PC-3 (cell line): ENCODE data around the gene NBPF14. TPM values are rescaled to one million over a fixed set of nuclear protein-coding genes. Genes with fewer than 3 reads are reported as not detected.
"Not testable (repeated sequence)": the region's sequence is repeated elsewhere in the genome, so short reads cannot be mapped to it uniquely, and the experiment has no call there.

ENCODE experiments used
- ATAC-seq: fragments of 200-7000 bp; cut with Tn5 transposase; 2 replicates; pipeline ENCODE4 v1.9.1; 2020; ENCODE audit warnings: mild to moderate bottlenecking, moderate library complexity
- BruUV-seq: library from RNA; stranded (reverse); fragments of 400-500 nt; replicated peaks from 2 replicates; lab custom pipeline; 2021; lab: Mats Ljungman, UMichigan
- CTCF ChIA-PET: fragments of 300-600 bp; sonication (Branson Sonifier 250); formaldehyde crosslinking; loops from one replicate; lab custom pipeline; 2022; ENCODE audit warnings: antibody characterized with exemption; lab: Charles Lee
- POLR2A ChIA-PET: fragments of 300-600 bp; sonication (Branson Sonifier 250); formaldehyde crosslinking; loops from one replicate; lab custom pipeline; 2022; ENCODE audit warnings: antibody characterized with exemption; ENCODE audit not compliant: unreplicated experiment; lab: Charles Lee
- DNase-seq: peaks from one replicate; pipeline ENCODE4 v3.0.0-alpha.2; 2015
- H2AFZ ChIP-seq: fragments of 300-600 bp; sonication (generic); 2 replicates; pipeline ENCODE4 v1.6.0; 2016; ENCODE audit warnings: antibody characterized with exemption, low read length
- H3F3A ChIP-seq: fragments of 300-600 bp; sonication (generic); one replicate; pipeline ENCODE4 v1.6.0; 2017; ENCODE audit warnings: antibody characterized with exemption, low read length, control low read depth, mild to moderate bottlenecking; ENCODE audit not compliant: unreplicated experiment
- H3K27ac ChIP-seq: fragments of 300-600 bp; sonication (generic); 2 replicates; pipeline ENCODE4 v1.5.1; 2016; ENCODE audit warnings: mild to moderate bottlenecking, low read length
- H3K27me3 ChIP-seq: fragments of 300-600 bp; sonication (generic); 2 replicates; pipeline ENCODE4 v1.6.1; 2016; ENCODE audit warnings: low read length, mixed read lengths
- H3K36me3 ChIP-seq: fragments of 300-600 bp; sonication (generic); 2 replicates; pipeline ENCODE4 v1.6.1; 2016; ENCODE audit warnings: low read depth, mixed run types, low read length, mixed read lengths
- H3K4me1 ChIP-seq: fragments of 300-600 bp; sonication (generic); 2 replicates; pipeline ENCODE4 v1.5.1; 2016; ENCODE audit warnings: low read length; ENCODE audit not compliant: insufficient read depth
- H3K4me2 ChIP-seq: fragments of 300-600 bp; sonication (generic); 2 replicates; pipeline ENCODE4 v1.6.0; 2016; ENCODE audit warnings: low read length
- H3K4me3 ChIP-seq: fragments of 300-600 bp; sonication (generic); 2 replicates; pipeline ENCODE4 v1.5.1; 2016; ENCODE audit warnings: mild to moderate bottlenecking, low read length, mixed read lengths
- H3K79me2 ChIP-seq: fragments of 300-600 bp; sonication (generic); 2 replicates; pipeline ENCODE4 v1.6.1; 2017; ENCODE audit warnings: low read length, mixed read lengths
- H3K9ac ChIP-seq: fragments of 300-600 bp; sonication (generic); 2 replicates; pipeline ENCODE4 v1.6.0; 2016; ENCODE audit warnings: mild to moderate bottlenecking, low read length
- H3K9me2 ChIP-seq: fragments of 300-600 bp; sonication (generic); replicated peaks from 2 replicates; pipeline ENCODE4 v1.6.1; 2016; ENCODE audit warnings: mixed run types, low read length, mixed read lengths
- H3K9me3 ChIP-seq: fragments of 300-600 bp; sonication (generic); 2 replicates; pipeline ENCODE4 v1.6.1; 2016; ENCODE audit warnings: low read length, mixed read lengths
- H4K20me1 ChIP-seq: fragments of 300-600 bp; sonication (generic); 2 replicates; pipeline ENCODE4 v1.6.1; 2016; ENCODE audit warnings: low read length, mixed read lengths
- intact Hi-C: fragments of 100-400 bp; cut with micrococcal nuclease; formaldehyde crosslinking; loops from 2 replicates; pipeline ENCODE4 v1.9.0; 2023
- total RNA-seq: library from RNA; depleted of rRNA; stranded (reverse); fragments of >200 nt; gene quantifications from 2 replicates; pipeline ENCODE4 v1.2.3, GENCODE V29; 2014

NBPF14 gene
- total RNA-seq, 1 experiment from 2014 or later: 32.1 TPM

DNA sequence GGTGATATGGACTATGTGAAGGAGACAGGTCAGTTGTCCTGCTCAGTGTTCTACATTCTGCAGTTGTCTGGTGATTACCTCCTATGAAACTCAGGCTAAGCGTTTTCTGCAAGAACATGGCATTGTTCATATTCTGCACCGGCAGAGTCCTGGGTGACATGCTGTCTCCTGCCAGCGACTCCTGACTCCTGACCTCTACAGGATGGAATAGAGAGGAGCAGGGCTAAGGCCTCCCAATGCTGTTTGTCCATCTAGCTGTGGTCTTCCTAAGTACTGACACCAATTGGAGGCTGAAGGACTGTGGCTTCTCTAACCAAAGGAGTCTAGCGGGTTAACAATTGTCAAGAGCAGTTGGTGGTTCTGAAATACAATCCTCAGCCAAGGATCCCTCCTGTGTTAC lies 63.7 kb downstream of the NBPF14 start:
- POLR2A ChIA-PET, H3K9ac ChIP-seq, H3K9me2 ChIP-seq, H3K4me2 ChIP-seq, BruUV-seq, H2AFZ ChIP-seq, H3K9me3 ChIP-seq, H3K27ac ChIP-seq, H3K36me3 ChIP-seq, H3K4me3 ChIP-seq, ATAC-seq, H3K79me2 ChIP-seq, CTCF ChIA-PET, H4K20me1 ChIP-seq, H3K27me3 ChIP-seq, H3F3A ChIP-seq, H3K4me1 ChIP-seq, intact Hi-C loops, DNase-seq: not testable (repeated sequence)

DNA sequence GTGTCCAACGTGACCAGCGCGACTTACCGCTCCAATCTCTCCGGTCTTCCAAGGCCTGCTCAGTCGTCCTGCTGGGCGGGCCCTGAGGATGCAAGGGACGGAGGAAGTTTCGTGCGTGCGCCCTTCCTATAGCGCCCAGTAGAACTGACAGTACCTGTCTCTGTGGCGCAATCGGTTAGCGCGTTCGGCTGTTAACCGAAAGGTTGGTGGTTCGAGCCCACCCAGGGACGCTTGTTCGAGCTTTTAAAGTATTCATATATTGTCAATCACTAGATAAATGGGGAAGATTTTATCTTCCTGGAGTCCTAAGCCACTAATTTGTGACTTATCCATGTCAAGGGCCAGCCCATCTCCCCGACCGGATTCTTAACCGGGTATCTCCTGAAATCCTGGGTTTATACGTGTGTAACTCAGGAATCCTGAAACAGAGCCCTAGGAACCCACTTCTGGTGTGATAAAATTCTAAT lies 66.7 kb downstream of the NBPF14 start:
- H3K4me1 ChIP-seq, ATAC-seq, CTCF ChIA-PET, POLR2A ChIA-PET, H3K9me2 ChIP-seq, H3K36me3 ChIP-seq, H3K9me3 ChIP-seq, H3K9ac ChIP-seq, H2AFZ ChIP-seq, H4K20me1 ChIP-seq, H3K79me2 ChIP-seq, H3K27ac ChIP-seq, BruUV-seq, H3F3A ChIP-seq, H3K27me3 ChIP-seq: not testable (repeated sequence)
- Histone ChIP-seq H3K4me2 (peak overlapping the region; percentile 60; the same call in 1 of the 2 replicates), H3K4me3 (peak overlapping the region; percentile 52; the same call in 1 of the 2 replicates)
- intact Hi-C loops: loop anchor here (10.0 kb wide), 1 partner anchor 154 kb away; no protein-coding TSS in a partner anchor
- peak; percentile 83 for DNase-seq

DNA sequence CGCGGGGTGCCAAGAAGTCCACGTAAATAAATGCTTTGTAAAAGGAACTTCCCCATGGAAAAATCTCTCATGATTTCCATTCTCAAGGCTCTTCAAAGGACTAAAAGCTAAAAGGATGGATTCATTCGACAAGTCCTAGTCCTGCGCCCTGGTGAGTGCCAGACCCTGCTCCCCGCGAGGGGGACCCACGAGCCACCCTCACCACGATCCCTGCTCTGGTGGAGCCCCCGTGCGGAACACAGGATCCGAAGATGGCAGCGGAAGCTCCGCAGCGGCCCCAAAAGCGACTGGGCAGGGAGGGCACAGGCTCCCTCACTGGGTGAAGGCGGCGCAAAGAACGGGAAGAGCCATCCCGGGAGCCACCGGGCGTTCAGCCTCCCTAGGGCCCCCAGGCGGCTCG lies 67.2 kb downstream of the NBPF14 start:
- TSS peak; percentile 31 for BruUV-seq
- H4K20me1 ChIP-seq, H3F3A ChIP-seq, H3K27ac ChIP-seq, H3K9me3 ChIP-seq, POLR2A ChIA-PET, CTCF ChIA-PET, H3K36me3 ChIP-seq, H3K27me3 ChIP-seq, H2AFZ ChIP-seq, ATAC-seq, DNase-seq, H3K9ac ChIP-seq, H3K9me2 ChIP-seq, H3K4me1 ChIP-seq, H3K79me2 ChIP-seq, H3K4me2 ChIP-seq: not testable (repeated sequence)
- peak overlapping the region; percentile 52; the same call in 1 of the 2 replicates for H3K4me3 ChIP-seq
- intact Hi-C loops: loop anchor here (10.0 kb wide), 1 partner anchor 154 kb away; no protein-coding TSS in a partner anchor

DNA sequence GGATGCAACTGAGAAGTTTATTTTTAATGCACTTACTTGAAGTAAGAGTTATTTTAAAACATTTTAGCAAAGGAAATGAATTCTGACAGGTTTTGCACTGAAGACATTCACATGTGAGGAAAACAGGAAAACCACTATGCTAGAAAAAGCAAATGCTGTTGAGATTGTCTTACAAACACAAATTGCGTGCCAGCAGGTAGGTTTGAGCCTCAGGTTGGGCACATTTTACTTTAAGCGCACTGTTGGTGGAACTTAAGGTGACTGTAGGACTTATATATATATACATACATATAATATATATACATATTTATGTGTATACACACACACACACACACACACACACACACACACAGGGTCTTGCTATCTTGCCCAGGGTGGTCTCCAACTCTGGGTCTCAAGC lies 69.2 kb downstream of the NBPF14 start:
- H4K20me1 ChIP-seq, DNase-seq, H3K79me2 ChIP-seq, POLR2A ChIA-PET, H3K9ac ChIP-seq, BruUV-seq, H3K9me2 ChIP-seq, H3K36me3 ChIP-seq, H3K4me3 ChIP-seq, ATAC-seq, H3K4me1 ChIP-seq, H3F3A ChIP-seq, H3K9me3 ChIP-seq, H3K27me3 ChIP-seq, H2AFZ ChIP-seq, H3K27ac ChIP-seq, CTCF ChIA-PET, H3K4me2 ChIP-seq: not testable (repeated sequence)
- intact Hi-C loops: loop anchor here (10.0 kb wide), 1 partner anchor 152 kb away; no protein-coding TSS in a partner anchor

DNA sequence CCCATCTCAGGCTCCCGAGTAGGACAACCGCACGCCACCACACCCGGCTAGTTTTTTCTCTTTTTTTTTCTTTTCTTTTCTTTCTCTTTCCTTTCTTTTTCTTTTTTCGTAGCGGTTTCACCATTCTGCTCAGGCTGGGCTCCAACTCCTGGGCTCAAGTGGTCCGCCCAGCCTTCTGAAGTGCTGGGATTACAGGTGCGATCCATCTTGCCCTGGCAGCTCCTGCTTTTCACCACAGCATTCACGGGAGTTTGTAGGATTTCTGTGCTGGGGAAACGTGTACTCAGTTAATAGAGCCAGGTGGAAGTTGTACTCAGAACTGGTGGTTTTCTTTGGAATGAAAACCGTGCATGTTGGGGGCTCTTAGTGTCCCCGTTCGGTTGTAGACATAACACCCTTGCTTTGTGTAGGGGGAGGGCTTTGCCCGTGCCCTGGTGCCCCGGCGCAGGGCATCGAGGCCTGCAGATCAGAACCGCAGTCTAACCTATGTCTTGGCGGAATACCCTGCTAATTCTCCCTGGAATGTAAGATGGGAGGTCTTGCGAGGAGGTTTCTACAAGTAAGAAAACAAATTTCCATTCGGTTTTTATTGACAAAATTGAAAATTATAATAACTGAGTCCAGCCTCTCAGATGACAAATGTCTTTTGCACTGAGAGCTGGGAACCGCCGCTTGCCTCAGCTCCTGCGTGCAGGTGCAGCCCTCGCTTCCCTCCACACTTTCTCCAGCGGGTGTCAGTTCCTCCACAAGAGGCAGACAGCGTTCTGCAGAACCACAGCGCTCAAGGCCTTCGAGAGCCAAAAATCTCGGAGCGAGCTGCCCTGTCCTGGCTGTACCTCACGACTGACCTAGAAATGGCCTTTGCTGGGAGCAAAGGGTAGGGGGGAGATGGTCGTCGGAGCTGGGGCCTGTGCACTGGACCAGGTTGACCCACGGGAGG lies 72.3 kb downstream of the NBPF14 start:
- H3K27me3 ChIP-seq, H3K27ac ChIP-seq, DNase-seq, H3K4me1 ChIP-seq, H3K9me3 ChIP-seq, H3F3A ChIP-seq, H3K9me2 ChIP-seq, H3K36me3 ChIP-seq, H3K79me2 ChIP-seq, H4K20me1 ChIP-seq, H2AFZ ChIP-seq, H3K9ac ChIP-seq, BruUV-seq, CTCF ChIA-PET: not testable (repeated sequence)
- POLR2A ChIA-PET: interaction anchor here (0.7 to 0.8 kb wide), 2 partner anchors 189 to 260 kb away, joined by 6 to 10 read pairs; no protein-coding TSS in a partner anchor
- intact Hi-C loops: loop anchor here (10.0 kb wide), 1 partner anchor 149 kb away; no protein-coding TSS in a partner anchor
- Histone ChIP-seq H3K4me3 (0 out of 2 replicates have a peak overlapping the region, but pooled peaks have one; percentile 42), H3K4me2 (peak overlapping the region; percentile 62)
- ATAC-seq: peak; percentile 16

DNA sequence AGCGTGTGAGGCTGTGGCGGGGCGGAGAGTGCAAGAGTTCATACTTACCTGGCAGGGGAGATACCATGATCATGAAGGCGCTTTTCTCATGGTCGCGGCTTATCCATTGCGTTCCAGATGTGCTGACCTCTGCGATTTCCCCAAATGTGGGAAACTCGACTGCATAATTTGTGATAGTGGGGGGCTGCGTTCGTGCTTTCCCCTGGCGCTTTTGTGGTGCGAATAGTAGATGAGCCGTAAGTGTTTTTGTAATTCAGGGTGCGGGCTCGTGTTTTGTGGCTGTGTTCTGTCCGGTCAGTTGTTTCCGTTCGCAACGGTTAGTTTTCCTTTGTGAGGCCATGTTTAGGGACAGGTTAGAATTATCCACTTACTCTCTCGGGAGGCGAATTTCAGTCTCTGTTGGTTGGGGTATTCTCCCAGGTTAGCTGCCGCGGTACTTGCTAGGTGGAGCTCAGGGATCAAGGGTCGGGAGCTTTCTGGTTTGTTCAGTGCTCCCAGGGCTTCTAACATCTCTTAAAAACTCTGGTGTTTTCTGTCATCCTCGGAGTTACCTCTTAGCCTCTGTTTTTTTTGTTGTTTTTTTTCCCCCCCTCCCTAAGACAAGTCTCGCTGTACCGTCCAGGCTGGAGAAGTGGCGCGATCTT lies 73.1 kb downstream of the NBPF14 start:
- H4K20me1 ChIP-seq, CTCF ChIA-PET, H3K4me3 ChIP-seq, H3K36me3 ChIP-seq, H3F3A ChIP-seq, H3K9me3 ChIP-seq, H3K9me2 ChIP-seq, H3K27me3 ChIP-seq, H3K9ac ChIP-seq, H3K4me2 ChIP-seq, H3K4me1 ChIP-seq, H2AFZ ChIP-seq, H3K27ac ChIP-seq, H3K79me2 ChIP-seq: not testable (repeated sequence)
- POLR2A ChIA-PET: interaction anchor here (0.7 to 0.8 kb wide), 3 partner anchors 188 to 1365 kb away, joined by 5 to 10 read pairs (median 6); a partner anchor contains a TSS
- TSS peak; percentile 99 for BruUV-seq
- ATAC-seq: peak; percentile 85
- intact Hi-C loops: loop anchor here (10.0 kb wide), 1 partner anchor 148 kb away; no protein-coding TSS in a partner anchor
- DNase-seq: peak; percentile 99
